K562 (cell line): ENCODE measurements around the gene PTGIS. TPM values are rescaled to one million over a fixed set of nuclear protein-coding genes. Genes with fewer than 3 reads are reported as not detected.

Experiments
- ASH1L ChIP-seq: fragments of 450-650 bp; IDR thresholded peaks from 2 replicates; pipeline ENCODE4 v1.6.1; 2018; ENCODE audit warnings: borderline replicate concordance, mild to moderate bottlenecking, low read depth; ENCODE audit not compliant: partially characterized antibody
- CREB1 ChIP-seq, 2 experiments: sonication (generic) in 1 of 2; formaldehyde crosslinking in 1 of 2; IDR thresholded peaks; 2 replicates each; pipeline versions ENCODE4 v1.6.1 to v1.8.0; 2012 to 2022; ENCODE audit warnings: inconsistent platforms in 1 of 2, mild to moderate bottlenecking in 1 of 2, missing genetic modification reagents in 1 of 2, moderate library complexity in 1 of 2
- PHF21A ChIP-seq: fragments of 450-650 bp; IDR thresholded peaks from 2 replicates; pipeline ENCODE4 v1.6.1; 2017; ENCODE audit warnings: low read depth, borderline replicate concordance
- SNRNP70 ChIP-seq: fragments of 200-400 bp; formaldehyde crosslinking; optimal IDR thresholded peaks from 2 replicates; pipeline ENCODE3; 2017; ENCODE audit warnings: low read depth, low read length
- TEAD1 ChIP-seq, 2 experiments: fragments of 450-650 bp in 1 of 2; sonication (generic) in 1 of 2; formaldehyde crosslinking; IDR thresholded peaks; 2 replicates each; pipeline versions ENCODE4 v1.4.0 to v1.8.0; 2020 to 2022; ENCODE audit warnings: mild to moderate bottlenecking in 2 of 2, missing genetic modification reagents in 1 of 2
- ZNF212 ChIP-seq: fragments of 450-650 bp; formaldehyde crosslinking; IDR thresholded peaks from 2 replicates; pipeline ENCODE4 v1.4.0; 2020; ENCODE audit warnings: mild to moderate bottlenecking
- ZNF354B ChIP-seq: fragments of 250-450 bp; sonication (Bioruptor Pico); IDR thresholded peaks from 2 replicates; pipeline ENCODE4 v1.4.0; 2020
- polyA plus RNA-seq, 8 experiments: library from polyadenylated mRNA; depleted of rRNA in 4 of 8; stranded (reverse) in 5 of 8; unstranded in 3 of 8; fragments of >200 nt; fragmentation: Nextera tagmentation in 2 of 8; fragmentation: Illumina TruSeq in 1 of 8; extraction: Ambion mirVana in 2 of 8; extraction: Trizol in 1 of 8; gene quantifications; 2 replicates each; pipeline versions ENCODE4 v1.2.1 to v1.2.3, GENCODE V29; 2011 to 2014; ENCODE audit warnings: inconsistent platforms in 1 of 8, missing spikeins in 1 of 8
- total RNA-seq, 7 experiments: library from RNA; depleted of rRNA in 6 of 7; stranded (reverse); fragments of >200 nt in 6 of 7; fragmentation: Illumina TruSeq in 2 of 7; extraction: Trizol in 2 of 7; gene quantifications; 2 replicates each; pipeline versions ENCODE4 v1.2.1 to v1.2.3, GENCODE V29; 2011 to 2021; ENCODE audit warnings: low replicate concordance in 1 of 7
- TF ChIP-seq, protein P1 (sequence below): fragments of 450-650 bp; IDR thresholded peaks from 2 replicates; pipeline ENCODE4 v1.6.1; 2016; ENCODE audit warnings: low read depth
- TF ChIP-seq, protein P2 (sequence below): fragments of 250-450 bp; sonication (Bioruptor Pico); IDR thresholded peaks from 2 replicates; pipeline ENCODE4 v1.9.0; 2021; ENCODE audit warnings: mild to moderate bottlenecking

Gene PTGIS
- total and polyA plus RNA-seq, 9 of the 15 experiments (the other 6 are each of a cell fraction or from before 2014, with no cell fraction given), result not detected

DNA sequence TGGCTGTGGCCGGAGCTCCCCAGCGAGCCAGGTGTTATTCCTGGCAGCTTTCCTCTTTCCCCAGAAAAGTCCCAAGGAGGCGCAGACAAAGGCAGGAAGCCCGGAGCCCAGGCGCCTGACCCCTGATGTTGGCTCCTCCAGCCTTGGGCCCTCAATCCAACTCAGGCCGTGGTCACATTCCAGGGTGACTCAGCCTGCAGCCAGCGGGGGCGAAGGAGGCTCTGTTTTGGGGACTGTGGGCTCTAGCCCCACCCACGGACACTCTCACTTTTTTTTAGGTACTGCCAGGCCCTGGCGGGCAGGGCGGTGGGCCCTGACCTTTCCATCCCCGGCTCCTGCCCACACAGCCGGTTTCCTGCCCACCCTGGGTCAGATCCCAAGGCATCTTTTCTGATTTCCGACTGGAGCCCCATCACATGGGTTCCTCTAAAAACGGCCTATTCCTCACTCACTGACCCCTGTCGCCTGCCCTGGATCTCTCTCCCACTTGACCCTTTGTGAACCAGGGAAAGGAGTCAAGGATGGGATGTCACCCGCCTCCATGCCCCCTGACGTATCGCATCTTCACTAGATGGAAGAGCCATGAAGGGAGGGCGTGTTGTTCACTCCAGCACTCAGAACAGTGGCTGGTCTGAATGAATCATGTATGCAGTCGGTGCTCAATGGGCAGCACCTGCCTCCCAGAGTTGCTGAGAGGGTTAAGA lies 5.5 kb downstream of the PTGIS start (continued):
- TF ChIP-seq, protein P1, sequence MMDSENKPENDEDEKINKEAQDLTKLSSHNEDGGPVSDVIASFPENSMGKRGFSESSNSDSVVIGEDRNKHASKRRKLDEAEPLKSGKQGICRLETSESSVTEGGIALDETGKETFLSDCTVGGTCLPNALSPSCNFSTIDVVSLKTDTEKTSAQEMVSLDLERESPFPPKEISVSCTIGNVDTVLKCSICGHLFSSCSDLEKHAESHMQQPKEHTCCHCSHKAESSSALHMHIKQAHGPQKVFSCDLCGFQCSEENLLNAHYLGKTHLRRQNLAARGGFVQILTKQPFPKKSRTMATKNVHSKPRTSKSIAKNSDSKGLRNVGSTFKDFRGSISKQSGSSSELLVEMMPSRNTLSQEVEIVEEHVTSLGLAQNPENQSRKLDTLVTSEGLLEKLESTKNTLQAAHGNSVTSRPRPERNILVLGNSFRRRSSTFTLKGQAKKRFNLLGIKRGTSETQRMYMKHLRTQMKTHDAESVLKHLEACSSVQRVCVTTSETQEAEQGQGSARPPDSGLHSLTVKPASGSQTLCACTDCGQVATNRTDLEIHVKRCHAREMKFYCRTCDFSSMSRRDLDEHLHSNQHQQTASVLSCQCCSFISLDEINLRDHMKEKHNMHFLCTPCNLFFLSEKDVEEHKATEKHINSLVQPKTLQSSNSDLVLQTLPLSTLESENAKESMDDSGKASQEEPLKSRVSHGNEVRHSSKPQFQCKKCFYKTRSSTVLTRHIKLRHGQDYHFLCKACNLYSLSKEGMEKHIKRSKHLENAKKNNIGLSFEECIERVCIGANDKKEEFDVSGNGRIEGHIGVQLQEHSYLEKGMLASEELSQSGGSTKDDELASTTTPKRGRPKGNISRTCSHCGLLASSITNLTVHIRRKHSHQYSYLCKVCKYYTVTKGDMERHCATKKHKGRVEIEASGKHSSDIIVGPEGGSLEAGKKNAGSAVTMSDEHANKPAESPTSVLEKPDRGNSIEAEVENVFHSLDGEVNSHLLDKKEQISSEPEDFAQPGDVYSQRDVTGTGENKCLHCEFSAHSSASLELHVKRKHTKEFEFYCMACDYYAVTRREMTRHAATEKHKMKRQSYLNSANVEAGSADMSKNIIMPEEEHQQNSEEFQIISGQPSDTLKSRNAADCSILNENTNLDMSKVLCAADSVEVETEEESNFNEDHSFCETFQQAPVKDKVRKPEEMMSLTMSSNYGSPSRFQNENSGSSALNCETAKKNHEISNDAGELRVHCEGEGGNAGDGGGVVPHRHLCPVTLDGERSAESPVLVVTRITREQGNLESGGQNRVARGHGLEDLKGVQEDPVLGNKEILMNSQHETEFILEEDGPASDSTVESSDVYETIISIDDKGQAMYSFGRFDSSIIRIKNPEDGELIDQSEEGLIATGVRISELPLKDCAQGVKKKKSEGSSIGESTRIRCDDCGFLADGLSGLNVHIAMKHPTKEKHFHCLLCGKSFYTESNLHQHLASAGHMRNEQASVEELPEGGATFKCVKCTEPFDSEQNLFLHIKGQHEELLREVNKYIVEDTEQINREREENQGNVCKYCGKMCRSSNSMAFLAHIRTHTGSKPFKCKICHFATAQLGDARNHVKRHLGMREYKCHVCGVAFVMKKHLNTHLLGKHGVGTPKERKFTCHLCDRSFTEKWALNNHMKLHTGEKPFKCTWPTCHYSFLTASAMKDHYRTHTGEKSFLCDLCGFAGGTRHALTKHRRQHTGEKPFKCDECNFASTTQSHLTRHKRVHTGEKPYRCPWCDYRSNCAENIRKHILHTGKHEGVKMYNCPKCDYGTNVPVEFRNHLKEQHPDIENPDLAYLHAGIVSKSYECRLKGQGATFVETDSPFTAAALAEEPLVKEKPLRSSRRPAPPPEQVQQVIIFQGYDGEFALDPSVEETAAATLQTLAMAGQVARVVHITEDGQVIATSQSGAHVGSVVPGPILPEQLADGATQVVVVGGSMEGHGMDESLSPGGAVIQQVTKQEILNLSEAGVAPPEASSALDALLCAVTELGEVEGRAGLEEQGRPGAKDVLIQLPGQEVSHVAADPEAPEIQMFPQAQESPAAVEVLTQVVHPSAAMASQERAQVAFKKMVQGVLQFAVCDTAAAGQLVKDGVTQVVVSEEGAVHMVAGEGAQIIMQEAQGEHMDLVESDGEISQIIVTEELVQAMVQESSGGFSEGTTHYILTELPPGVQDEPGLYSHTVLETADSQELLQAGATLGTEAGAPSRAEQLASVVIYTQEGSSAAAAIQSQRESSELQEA, result no peak
- TF ChIP-seq PHF21A (no peak), TEAD1 (CRISPR knock-in tag; IDR thresholded peaks at IDR 0.05) (peak in 1 of 2 experiments; percentile 77; a peak in 1 of 4 replicates), ZNF354B (no peak), ZNF212 (CRISPR knock-in tag) (no peak), SNRNP70 (no peak), ASH1L (no peak), CREB1 (IDR thresholded peaks at IDR 0.05) (no peak), CREB1 (CRISPR knock-in tag; IDR thresholded peaks at IDR 0.05) (no peak)
- TF ChIP-seq, protein P2, sequence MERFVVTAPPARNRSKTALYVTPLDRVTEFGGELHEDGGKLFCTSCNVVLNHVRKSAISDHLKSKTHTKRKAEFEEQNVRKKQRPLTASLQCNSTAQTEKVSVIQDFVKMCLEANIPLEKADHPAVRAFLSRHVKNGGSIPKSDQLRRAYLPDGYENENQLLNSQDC (CRISPR knock-in tag), result no peak
